HG03439 (cell line): ENCODE results near the gene VSNL1.
"Not testable (repeated sequence)": the region's sequence is repeated elsewhere in the genome, so short reads cannot be mapped to it uniquely, and the experiment has no call there.

ENCODE experiments used
- ATAC-seq: cut with Tn5 transposase; IDR thresholded peaks from one replicate; pipeline ENCODE4 v1.9.1; 2021; ENCODE audit warnings: mild to moderate bottlenecking, moderate library complexity; ENCODE audit not compliant: unreplicated experiment

Gene VSNL1

GRCh38 chr2:17541531-17541950, 1.0 kb downstream of the VSNL1 start:
- ATAC-seq, result no peak

- no peak for ATAC-seq
Observed at GRCh38 chr2:17542471-17542870, 2.0 kb downstream of the VSNL1 start.

- ATAC-seq, result no peak
Observed at GRCh38 chr2:17543131-17543660, 2.7 kb downstream of the VSNL1 start.

- ATAC-seq, result no peak
Observed at GRCh38 chr2:17543848-17544247, 3.4 kb downstream of the VSNL1 start.

GRCh38 chr2:17544256-17544655, 3.8 kb downstream of the VSNL1 start:
- no peak for ATAC-seq

GRCh38 chr2:17545680-17546613, 5.5 kb downstream of the VSNL1 start:
- ATAC-seq, result no peak

GRCh38 chr2:17547237-17547636, 6.7 kb downstream of the VSNL1 start:
- ATAC-seq, result no peak

- no peak for ATAC-seq
Observed at GRCh38 chr2:17547737-17548136, 7.2 kb downstream of the VSNL1 start.

GRCh38 chr2:17550907-17551306, 10.4 kb downstream of the VSNL1 start:
- ATAC-seq, result no peak

- no peak for ATAC-seq
Observed at GRCh38 chr2:17555150-17555549, 14.7 kb downstream of the VSNL1 start.

GRCh38 chr2:17557596-17557995, 17.1 kb downstream of the VSNL1 start:
- ATAC-seq, result no peak

- ATAC-seq, result no peak
Observed at GRCh38 chr2:17558053-17558452, 17.6 kb downstream of the VSNL1 start.

GRCh38 chr2:17558878-17559277, 18.4 kb downstream of the VSNL1 start:
- ATAC-seq, result no peak

GRCh38 chr2:17565726-17566125, 25.2 kb downstream of the VSNL1 start:
- ATAC-seq, result not testable (repeated sequence)

GRCh38 chr2:17571681-17572080, 31.2 kb downstream of the VSNL1 start:
- no peak for ATAC-seq

- no peak for ATAC-seq
Observed at GRCh38 chr2:17573085-17573803, 32.7 kb downstream of the VSNL1 start.

- ATAC-seq, result no peak
Observed at GRCh38 chr2:17573804-17574175, 33.3 kb downstream of the VSNL1 start.

- no peak for ATAC-seq
Observed at GRCh38 chr2:17574406-17575073, 34.0 kb downstream of the VSNL1 start.

- no peak for ATAC-seq
Observed at GRCh38 chr2:17576802-17577201, 36.3 kb downstream of the VSNL1 start.

GRCh38 chr2:17578466-17578928, 38.0 kb downstream of the VSNL1 start:
- ATAC-seq, result no peak
